HG03060 (cell line): Measurements from ENCODE around the gene SERBP1.
"Not testable (repeated sequence)": the region's sequence is repeated elsewhere in the genome, so short reads cannot be mapped to it uniquely, and the experiment has no call there.

Experiments used
- ATAC-seq: cut with Tn5 transposase; IDR thresholded peaks from one replicate; pipeline ENCODE4 v1.9.1; 2021; ENCODE audit warnings: low read depth, moderate number of reproducible peaks; ENCODE audit not compliant: unreplicated experiment

SERBP1 gene

DNA sequence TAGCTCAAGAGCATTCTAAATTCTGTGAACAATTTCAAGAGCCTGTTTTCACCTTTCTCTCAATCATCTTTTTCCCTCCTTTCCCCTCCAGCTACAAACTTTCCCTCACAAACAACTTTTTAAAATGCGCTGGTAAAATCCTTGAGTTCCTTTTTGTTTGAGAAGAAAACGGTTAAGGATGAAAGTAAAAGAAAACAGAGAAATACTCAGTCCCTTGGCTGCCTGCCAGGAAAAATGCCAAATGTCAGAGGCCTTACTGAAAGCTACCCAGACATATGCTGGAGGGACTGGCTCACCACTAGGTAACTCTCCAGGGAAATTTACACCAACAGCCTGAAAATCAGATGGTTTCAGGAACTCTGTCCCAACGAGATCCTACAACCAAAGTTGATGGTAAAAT lies 11.0 kb upstream of the SERBP1 start:
- ATAC-seq, result no peak

DNA sequence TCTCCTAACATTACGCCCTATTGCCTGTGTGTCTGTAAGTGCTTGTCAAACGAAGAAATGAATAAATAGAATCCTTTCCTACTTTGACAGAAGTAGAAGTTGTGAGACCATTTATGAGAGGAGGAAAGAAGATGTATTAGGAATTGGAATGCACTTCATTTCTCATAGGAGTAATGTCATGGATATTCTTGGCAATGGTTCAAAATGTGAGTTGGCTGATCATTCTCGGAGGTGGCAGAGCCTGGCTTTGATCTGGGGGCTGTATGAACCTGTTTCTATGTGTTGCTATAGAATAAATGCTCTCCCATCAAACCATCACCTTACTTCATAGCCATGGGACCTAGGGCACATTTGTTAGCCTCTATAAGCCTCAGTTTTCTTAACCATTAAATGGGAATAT lies 10.1 kb upstream of the SERBP1 start:
- no peak for ATAC-seq

DNA sequence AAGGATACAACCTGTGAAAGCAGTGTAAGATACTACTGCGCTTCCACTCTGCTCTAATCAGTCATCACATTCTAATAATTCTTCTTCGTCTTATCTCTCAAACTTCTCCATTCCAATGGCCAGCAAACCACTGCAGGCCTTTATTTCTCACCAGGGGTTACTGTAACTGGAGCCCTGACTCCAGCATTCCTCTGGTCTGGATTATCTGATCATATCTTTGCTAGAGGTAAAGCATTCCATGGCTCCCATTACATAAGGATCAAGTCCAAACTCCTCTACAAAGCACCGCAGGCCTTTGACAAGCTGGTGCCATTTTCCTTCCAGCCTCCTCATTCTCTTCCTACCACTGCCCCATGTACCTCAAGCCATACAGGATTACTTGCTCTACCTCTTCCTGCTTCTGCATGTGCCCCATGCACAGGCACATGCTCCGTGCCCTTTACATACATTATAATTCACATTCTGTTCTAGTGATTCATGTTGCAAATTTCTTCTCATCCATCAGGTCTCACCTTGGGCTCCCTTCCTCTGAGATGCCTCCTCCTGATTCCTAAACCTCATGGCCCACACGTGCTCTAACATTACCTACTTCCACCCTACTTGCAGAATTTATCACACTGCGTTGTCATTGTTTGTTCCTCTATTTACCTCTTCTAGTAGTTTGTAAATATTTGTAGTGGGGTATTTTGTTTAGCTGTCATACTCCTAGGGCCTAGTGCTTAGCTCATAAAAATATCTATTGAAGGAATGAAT lies 9.3 kb upstream of the SERBP1 start:
- ATAC-seq, result no peak

DNA sequence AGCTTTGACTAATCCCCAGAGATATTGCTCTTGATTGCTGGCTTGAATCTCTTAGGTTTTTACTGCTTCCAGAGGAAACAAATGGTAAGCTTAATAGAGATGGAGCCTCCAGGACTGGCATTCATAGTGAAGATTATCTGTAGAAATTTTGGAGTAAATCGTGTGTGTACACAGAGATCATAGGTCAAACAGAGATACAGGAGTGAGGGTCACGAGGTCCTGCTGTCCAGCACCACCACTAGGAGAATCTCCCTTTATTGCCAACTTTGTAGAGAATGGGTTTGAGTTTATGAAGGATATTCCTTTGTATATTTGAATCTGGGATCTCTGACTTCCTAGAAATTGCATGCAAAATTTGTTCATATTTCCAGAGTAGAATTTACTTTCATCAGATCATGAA lies 7.8 kb upstream of the SERBP1 start:
- no peak for ATAC-seq

DNA sequence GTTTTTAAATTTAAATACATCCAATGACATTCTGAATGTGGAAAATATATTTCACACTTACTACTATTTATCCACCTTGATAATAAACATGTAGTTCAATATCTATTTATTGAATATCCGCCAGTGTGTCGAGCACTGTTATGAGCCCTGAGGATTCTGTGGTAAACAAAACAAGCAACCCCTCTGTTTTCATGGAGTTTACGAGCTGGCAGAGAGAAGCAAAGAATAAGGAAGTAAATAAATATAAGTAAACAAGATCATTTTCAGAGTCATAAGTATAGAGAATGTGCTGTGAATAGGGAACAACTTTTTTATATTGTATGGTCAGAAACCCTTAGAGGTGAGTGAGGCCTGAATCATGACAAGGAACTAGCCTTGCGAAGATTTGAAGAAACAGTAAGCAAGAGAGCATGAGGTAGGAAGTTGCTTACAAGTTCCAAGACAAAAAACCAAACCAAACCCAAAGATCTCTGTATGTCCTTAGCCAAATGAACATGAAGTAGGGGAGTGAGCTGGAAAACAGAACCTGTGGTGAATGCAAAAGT lies 6.4 kb upstream of the SERBP1 start:
- no peak for ATAC-seq

DNA sequence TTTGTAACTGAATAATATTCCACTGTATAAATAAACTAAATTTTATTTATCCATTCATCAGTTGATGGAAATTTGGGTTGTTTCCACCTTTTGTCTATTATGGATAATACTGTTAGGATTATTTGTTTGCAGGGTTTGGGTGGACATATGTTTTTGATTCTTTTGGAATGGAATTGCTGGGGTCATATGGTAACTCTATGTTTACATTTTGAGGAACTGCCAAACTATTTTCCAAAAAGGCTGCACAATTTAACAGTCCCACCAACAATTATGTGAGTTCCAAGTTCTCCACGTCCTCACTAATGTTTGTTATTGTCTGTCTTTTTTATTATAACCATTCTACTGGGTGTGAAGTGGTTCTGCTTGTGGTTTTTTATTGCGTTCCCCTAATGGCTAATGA lies 4.3 kb upstream of the SERBP1 start:
- ATAC-seq, result no peak

DNA sequence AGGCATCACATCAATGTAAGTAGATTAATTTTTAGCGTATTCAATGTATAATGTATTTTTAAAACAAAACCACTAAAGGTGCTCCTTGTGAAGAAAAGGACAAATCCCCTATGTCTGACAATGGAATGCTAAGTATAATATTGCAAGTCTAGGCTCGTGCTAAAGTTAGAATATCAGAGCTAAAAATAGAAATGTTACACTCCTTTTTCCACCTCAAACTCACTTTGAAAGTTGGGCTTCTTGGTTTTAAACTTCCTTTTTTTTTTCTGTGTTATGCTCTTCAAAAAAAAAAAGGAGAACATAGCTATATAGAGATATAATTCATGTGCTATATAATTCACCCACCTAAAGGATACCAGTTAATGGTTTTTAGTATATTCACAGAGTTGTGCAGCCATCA lies 3.6 kb upstream of the SERBP1 start:
- ATAC-seq, result no peak

DNA sequence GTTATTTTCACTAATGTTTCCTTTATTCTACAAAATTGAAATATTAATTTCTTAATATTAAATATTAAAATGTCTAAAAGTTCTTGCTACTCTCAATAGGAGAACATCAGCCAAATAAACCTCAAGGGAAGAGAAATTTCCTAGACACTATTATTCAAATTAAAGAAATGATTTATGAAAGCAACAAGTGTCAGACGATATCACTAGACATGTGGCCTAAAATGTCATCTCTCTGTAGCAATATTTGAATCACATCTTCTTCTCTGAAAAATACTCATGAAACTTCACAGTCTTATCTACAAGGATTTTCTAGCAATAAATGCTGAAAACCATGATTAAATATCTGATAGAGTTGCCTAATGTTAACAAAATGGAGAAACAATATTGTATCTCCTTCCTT lies 2.5 kb upstream of the SERBP1 start:
- no peak for ATAC-seq

DNA sequence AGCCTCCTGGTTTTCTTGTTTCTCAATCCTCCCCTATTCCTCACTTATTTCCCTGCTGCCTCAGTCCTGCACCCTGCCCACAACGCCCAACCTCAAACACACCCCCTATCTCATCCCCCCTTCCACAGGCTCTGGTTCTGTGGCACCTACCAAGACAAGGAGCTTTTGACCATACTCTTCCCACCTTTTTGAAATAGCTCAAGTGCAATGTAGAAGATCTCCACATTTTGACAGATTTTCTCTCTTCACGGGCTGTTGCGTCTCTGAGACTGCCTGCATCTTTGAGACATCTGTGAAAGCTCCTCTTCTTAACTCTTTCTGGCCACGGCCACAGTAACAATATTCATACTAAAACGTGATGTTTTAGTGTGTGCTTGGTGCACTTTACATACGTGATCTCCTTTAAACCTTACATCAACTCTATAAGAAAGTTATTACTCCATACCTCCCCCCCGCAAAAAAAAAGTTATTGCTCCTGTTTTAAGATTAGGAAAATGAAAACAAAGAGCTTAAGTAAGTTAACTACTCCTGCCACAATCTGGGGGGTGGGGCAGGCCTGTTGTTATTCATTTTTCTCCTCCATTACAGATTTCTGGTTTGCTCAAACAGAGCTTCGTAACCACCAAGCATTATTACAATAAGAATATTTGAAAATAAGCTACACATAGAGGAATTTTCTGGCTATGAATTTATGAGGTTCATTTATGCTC lies 1.8 kb upstream of the SERBP1 start:
- ATAC-seq, result no peak

DNA sequence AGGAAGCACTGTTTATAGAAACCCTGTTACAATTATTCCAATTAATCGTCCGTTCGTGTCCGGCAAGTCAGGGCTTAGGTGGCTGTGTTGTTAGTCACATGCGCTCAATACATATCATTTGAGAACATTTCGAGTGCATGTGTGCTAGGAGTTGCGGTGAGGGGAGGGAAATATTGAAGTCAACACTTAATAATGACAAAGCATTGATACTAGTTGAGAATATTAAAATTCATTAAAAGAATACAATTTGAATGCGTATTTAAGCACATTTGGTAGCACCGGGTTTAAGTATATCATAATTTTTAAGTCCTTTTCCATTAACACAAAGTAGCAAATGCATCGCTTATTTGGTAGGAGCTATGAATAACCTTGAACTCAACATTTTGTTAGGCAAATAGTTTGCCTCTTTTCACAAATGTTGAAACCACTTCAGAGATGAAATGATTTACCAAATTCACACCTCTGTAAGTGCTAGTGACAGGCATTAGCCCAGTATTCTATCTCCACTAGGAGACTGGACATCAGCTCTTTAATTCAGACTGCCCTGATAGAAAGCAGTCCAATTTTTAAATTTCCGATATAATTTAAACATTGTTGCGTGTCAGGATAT lies 1.1 kb upstream of the SERBP1 start:
- ATAC-seq, result no peak

DNA sequence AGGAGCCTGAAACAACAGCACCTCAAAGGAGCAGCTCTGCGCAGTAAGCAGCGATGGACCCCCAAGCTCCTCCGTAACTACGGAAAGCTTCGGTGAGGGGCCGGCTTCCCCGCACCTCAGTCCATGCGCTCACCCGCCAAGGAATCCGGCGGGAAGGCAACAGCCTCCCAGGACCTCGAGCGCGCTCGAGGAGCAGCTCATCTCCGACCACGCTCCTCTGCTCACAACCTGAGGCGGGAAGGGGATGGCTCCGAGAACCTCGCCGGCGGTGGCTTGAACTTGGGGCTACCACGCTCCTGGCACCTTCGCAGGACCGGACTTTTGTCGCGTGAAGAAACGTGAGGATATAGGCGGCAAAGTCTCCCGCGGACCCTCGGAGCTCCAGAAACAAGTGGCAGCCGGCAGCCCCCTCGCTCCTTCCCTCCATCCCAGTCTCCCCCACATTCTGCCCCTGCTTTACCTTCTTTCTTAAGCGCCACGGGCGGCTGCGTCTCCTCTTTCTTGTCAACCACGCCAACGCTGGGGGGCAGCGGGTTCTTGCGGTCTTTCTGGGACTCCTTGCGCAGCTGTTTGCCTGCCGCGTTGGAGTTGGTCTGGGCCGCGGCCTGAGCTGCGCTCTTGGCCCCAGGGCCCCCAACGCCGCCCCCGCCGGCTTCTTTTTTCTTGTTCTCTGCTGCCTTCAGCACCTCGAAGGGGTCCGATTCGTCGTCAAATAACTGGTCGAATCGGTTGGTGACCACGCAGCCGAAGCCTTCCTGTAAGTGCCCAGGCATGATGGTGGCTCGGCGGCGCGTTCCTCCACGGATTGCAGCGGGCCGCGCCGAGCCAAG lies 459 bp downstream of the SERBP1 start:
- ATAC-seq, result no peak

DNA sequence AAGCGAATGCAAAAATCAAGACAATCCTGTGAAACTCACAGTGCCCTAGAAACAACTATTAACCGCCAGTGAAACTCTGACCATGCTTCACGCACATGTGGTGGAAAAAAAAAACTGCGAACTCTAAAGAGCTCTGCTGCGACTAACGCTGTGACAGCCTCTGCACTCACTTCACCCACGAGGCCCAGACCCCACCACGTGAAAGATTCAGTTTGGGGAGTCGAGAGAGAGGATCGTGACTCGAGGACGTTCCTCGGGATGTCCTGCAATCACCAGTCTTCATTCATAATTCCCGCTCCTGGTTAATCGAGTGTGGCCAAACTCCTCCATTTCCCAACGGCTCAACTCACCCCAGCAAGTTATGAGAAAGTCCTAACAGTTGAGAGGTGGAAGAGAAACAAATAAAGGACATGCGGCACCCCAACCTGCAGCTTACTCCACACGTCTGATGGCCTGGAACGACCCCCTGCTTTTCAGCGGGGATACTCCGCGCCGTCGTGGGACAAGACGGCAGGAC lies 1.1 kb downstream of the SERBP1 start:
- ATAC-seq, result no peak

DNA sequence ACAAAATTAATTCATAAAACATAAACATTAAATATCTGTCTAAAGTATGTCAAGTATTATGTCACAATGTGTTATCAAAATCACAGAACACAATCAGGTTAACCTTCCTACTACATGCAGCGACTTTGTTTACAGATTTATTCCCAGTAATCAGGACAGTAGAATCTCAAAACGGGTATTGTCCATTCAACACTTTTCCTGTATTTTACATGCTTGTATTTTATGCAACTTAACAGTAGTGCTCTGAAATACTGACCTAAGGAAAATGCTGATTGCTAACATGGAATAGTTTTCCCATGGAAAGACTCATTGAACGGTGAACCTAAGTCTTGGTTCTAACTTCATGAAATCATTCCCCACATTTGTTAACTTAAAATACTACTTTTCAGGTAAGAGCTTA lies 2.3 kb downstream of the SERBP1 start:
- no peak for ATAC-seq

DNA sequence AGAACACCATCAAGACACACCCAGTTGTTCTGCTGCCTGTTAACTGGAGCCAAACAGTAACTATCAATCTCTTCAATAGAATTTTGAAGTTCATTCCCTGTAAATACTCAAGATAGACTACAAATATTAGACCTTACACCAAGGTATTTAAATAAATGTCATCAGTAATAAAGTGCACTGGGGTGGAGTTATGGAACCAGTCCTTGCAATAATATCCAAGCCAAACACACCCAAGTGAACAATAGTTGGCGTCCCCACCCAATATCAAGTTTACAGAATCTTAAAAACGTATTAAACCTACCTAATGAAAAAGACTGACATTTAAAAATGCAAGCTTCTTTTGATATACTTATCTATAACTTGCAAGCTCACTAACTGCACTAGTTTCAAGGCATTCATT lies 2.7 kb downstream of the SERBP1 start:
- no peak for ATAC-seq

DNA sequence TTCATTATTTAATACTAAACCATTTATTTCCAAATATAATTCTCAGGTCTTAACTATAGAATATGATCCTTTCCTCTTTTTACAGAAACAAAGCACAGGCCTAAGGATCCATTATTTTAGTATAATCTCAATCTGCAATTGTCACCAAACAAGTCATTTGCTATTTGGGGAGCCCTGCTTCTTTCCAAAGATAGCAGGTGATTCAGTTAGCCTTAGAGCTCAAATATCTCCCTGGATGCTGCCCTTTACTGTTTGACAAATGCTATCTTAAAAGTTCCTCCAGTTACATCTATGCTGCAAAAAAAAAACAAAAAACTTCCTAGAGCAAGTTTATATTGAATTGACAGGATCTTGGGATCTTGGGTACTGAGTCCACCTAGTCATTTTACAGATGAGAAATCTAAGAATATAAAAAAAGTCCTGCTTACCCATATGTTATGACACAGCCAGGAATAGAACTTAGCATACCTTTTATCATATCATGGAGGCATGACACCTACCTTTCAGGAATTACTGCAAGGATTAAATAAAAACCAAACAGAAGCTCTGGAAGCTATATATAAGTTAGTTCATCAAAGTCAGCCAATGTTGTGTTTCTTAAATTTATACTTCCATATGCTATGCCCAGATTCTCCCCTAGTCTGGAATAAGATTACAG lies 9.2 kb downstream of the SERBP1 start:
- ATAC-seq, result no peak

DNA sequence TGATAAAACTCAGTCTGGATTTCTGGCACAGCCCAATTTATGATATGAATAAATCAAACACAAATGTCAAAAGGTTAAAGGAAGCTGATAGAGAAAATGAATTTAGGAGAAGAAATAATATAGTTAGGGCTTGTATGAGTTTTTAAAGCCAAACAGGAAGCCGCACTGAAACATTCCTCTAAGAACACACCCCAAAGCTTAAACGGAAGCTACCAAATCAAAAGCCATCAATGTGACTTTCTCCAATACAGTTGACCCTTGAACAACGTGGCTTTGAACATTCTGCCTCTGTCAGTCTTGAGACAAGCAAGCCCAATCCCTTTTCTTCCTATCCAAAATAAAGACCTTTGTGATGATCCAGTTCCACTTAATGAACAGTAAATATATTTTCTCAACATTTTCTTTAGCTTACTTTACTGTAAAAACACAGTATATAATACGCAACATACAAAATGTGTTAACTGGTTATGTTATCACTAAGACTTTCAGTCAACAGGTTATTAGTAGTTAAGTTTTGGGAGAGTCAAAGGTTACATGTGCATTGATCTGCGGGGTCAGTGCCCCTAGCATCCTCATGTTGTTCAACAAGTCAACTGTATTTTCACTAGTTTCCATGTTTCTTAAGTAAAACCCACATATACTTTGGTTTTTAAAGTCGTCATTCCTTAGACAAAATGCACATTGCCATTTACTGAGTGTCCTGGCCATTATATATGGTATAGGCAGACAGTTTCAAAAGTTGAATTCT lies 11.2 kb downstream of the SERBP1 start:
- no peak for ATAC-seq

DNA sequence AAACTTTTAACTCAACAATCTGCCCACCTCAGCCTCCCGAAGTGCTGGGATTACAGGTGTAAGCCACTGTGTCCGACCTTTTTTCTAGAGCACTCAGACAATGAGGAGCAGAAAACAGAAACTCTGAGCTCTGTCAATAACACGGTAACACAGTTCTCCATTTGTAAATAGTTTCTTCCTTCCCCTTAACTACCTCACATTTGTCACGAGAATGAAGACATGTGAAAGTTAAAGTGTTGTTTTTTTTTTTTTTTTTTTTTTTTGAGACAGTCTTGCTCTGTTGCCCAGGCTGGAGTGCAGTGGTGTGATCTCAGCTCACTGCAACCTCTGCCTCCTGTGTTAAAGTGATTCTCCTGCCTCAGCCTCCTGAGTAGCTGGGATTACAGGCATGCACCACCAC lies 12.5 kb downstream of the SERBP1 start:
- ATAC-seq, result not testable (repeated sequence)

DNA sequence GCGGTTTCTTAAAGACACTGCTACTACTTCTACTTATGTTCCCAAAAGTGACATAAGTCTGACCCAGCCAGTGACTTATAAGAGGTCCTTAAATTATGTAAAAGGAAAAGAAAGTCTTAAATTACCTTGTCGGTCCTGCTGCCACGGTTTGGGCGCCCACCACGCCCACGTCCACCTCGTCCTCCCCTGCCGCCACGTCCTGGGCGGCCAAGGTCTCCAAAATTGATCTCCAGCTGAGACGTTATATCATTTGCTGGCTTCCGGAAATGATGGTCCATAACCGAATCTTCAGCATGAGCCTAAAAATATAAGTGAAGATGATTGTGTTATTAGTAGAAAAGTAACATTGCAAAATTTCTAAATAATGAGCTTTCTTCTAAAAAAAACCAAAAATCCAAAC lies 15.2 kb downstream of the SERBP1 start:
- no peak for ATAC-seq

DNA sequence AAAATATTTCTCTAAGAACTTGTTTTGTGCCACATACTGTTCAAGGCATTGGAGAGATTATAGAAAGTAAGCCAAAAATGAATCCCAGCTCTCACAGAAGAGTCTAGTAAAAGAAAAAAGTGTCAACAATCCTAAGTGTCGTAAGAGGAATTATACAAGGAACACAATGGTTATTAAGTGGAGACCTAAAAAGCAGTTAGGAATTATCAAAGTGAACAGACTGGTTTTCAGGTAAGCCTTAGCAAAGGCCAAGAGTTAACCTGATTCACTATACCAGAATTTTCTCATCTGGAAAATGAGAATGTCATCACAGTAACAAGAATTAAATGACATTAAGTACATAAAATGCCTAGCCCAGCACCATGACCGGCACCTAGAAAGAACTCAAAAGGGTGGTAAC lies 15.6 kb downstream of the SERBP1 start:
- ATAC-seq, result no peak
